H1 (cell line): Measurements from ENCODE around the gene DENND2D. TPM values are rescaled to one million over a fixed set of nuclear protein-coding genes. Genes with fewer than 3 reads are reported as not detected.

Experiments
- CTCF ChIA-PET: fragments of 300-600 bp; sonication (Branson Sonifier 250); formaldehyde crosslinking; loops from one replicate; lab custom pipeline; 2021; ENCODE audit not compliant: partially characterized antibody; lab: Charles Lee
- POLR2A ChIA-PET: fragments of 300-600 bp; sonication (Branson Sonifier 250); formaldehyde crosslinking; loops from one replicate; lab custom pipeline; 2021; ENCODE audit warnings: inconsistent platforms; ENCODE audit not compliant: partially characterized antibody; lab: Charles Lee
- DNase-seq, 2 experiments: peaks; one replicate each; pipeline versions ENCODE4 v3.0.0 to v3.0.0-alpha.2; 2010 to 2022; ENCODE audit warnings: low spot score in 2 of 2, low read depth in 1 of 2, mixed read lengths in 1 of 2
- FAIRE-seq: peaks from 2 replicates; lab custom pipeline; 2011; peaks lifted over from hg19 to GRCh38; lab: Jason Lieb, UNC
- H2AFZ ChIP-seq: 2 replicates; pipeline ENCODE4 v1.8.1; 2012; ENCODE audit warnings: low read length, inconsistent platforms
- H2AK5ac ChIP-seq: 2 replicates; pipeline ENCODE4 v1.6.1; 2013; ENCODE audit warnings: low read depth, low read length
- H2BK120ac ChIP-seq: replicated peaks from 2 replicates; pipeline ENCODE3; 2013; ENCODE audit warnings: low read depth, low read length, inconsistent platforms
- H2BK12ac ChIP-seq: 2 replicates; pipeline ENCODE4 v1.6.1; 2013; ENCODE audit warnings: low read depth, low read length
- H2BK15ac ChIP-seq: 2 replicates; pipeline ENCODE4 v1.6.1; 2013; ENCODE audit warnings: low read length
- H2BK20ac ChIP-seq: 2 replicates; pipeline ENCODE4 v1.6.1; 2013; ENCODE audit warnings: low read length
- H2BK5ac ChIP-seq: 2 replicates; pipeline ENCODE4 v1.6.1; 2013; ENCODE audit warnings: low read depth, low read length
- H3K14ac ChIP-seq: 2 replicates; pipeline ENCODE4 v1.6.1; 2013; ENCODE audit warnings: inconsistent platforms; ENCODE audit not compliant: insufficient read length
- H3K18ac ChIP-seq: 2 replicates; pipeline ENCODE4 v1.6.1; 2013; ENCODE audit warnings: low read length; ENCODE audit errors: extremely low read depth
- H3K23ac ChIP-seq: 2 replicates; pipeline ENCODE4 v1.6.1; 2013; ENCODE audit warnings: inconsistent platforms; ENCODE audit not compliant: insufficient read length
- H3K23me2 ChIP-seq: 2 replicates; pipeline ENCODE4 v1.6.1; 2013; ENCODE audit warnings: low read depth, low read length
- H3K27ac ChIP-seq: 2 replicates; pipeline ENCODE4 v1.6.1; 2011; ENCODE audit warnings: low read depth, low read length, inconsistent platforms
- H3K27me3 ChIP-seq, 4 experiments: replicated peaks in 1 of 4; 1 replicate in 1 of 4; 2 replicates in 3 of 4; pipeline versions ENCODE4 v1.6.1 to v1.8.1; 2011 to 2013; ENCODE audit warnings: low read length in 3 of 4, mild to moderate bottlenecking in 3 of 4, inconsistent platforms in 2 of 4, mixed read lengths in 2 of 4, moderate library complexity in 1 of 4; ENCODE audit not compliant: control insufficient read depth in 3 of 4, insufficient read depth in 3 of 4; ENCODE audit errors: extremely low read depth in 1 of 4
- H3K36me3 ChIP-seq, 4 experiments: 2 replicates each; pipeline versions ENCODE4 v1.6.1 to v1.8.1; 2011 to 2013; ENCODE audit warnings: mild to moderate bottlenecking in 4 of 4, low read length in 3 of 4, moderate library complexity in 2 of 4, control low read depth in 1 of 4, inconsistent platforms in 1 of 4; ENCODE audit not compliant: insufficient read depth in 4 of 4, control insufficient read depth in 2 of 4
- H3K4ac ChIP-seq: replicated peaks from 2 replicates; pipeline ENCODE3; 2013; ENCODE audit warnings: low read length, low read depth, mixed read lengths, inconsistent platforms; ENCODE audit not compliant: insufficient read length
- H3K4me1 ChIP-seq, 4 experiments: replicated peaks in 1 of 4; 1 replicate in 1 of 4; 2 replicates in 3 of 4; pipeline versions ENCODE4 v1.6.1 to v1.8.1; 2011 to 2013; ENCODE audit warnings: low read length in 3 of 4, inconsistent platforms in 2 of 4, mixed read lengths in 1 of 4; ENCODE audit not compliant: insufficient read depth in 4 of 4, control insufficient read depth in 3 of 4
- H3K4me2 ChIP-seq, 2 experiments: 2 replicates each; pipeline versions ENCODE4 v1.6.1 to v1.8.1; 2011 to 2013; ENCODE audit warnings: low read depth in 2 of 2, low read length in 2 of 2, control low read depth in 1 of 2, inconsistent platforms in 1 of 2, mild to moderate bottlenecking in 1 of 2; ENCODE audit not compliant: insufficient read depth in 1 of 2
- H3K4me3 ChIP-seq, 4 experiments: fragments of 200-600, 300-600 bp in 1 of 4; sonication (generic), shearing (Covaris generic), sonication (Bioruptor Twin) in 1 of 4; 2 replicates each; pipeline versions ENCODE4 v1.5.1 to v1.8.1; 2011 to 2016; ENCODE audit warnings: low read length in 4 of 4, low read depth in 3 of 4, control low read depth in 2 of 4, inconsistent platforms in 2 of 4, mild to moderate bottlenecking in 2 of 4, mixed read lengths in 1 of 4, moderate library complexity in 1 of 4; ENCODE audit not compliant: insufficient read depth in 2 of 4; ENCODE audit errors: extremely low read depth in 1 of 4
- H3K56ac ChIP-seq: replicated peaks from 2 replicates; pipeline ENCODE3; 2013; ENCODE audit warnings: low read depth, mild to moderate bottlenecking, mixed read lengths, low read length, inconsistent platforms; ENCODE audit not compliant: insufficient read length
- H3K79me1 ChIP-seq: 2 replicates; pipeline ENCODE4 v1.6.1; 2013; ENCODE audit warnings: low read depth, low read length, control low read depth
- H3K79me2 ChIP-seq, 2 experiments: 2 replicates each; pipeline versions ENCODE4 v1.6.1 to v1.8.1; 2012 to 2013; ENCODE audit warnings: low read length in 2 of 2, mild to moderate bottlenecking in 2 of 2, inconsistent platforms in 1 of 2; ENCODE audit not compliant: insufficient read depth in 2 of 2, control insufficient read depth in 1 of 2
- H3K9ac ChIP-seq, 4 experiments: replicated peaks in 1 of 4; 1 replicate in 1 of 4; 2 replicates in 3 of 4; pipeline versions ENCODE4 v1.6.1 to v1.8.1; 2011 to 2013; ENCODE audit warnings: low read depth in 3 of 4, low read length in 3 of 4, control low read depth in 2 of 4, mild to moderate bottlenecking in 2 of 4, moderate library complexity in 2 of 4, inconsistent platforms in 1 of 4; ENCODE audit errors: extremely low read depth in 1 of 4
- H3K9me3 ChIP-seq, 2 experiments: 2 replicates each; pipeline versions ENCODE4 v1.6.1 to v1.8.1; 2012 to 2013; ENCODE audit warnings: mild to moderate bottlenecking in 2 of 2, moderate library complexity in 2 of 2, control low read depth in 1 of 2, inconsistent platforms in 1 of 2, low read depth in 1 of 2, low read length in 1 of 2, mixed read lengths in 1 of 2; ENCODE audit not compliant: insufficient read depth in 2 of 2
- H4K20me1 ChIP-seq, 2 experiments: replicated peaks in 1 of 2; 2 replicates each; pipeline versions ENCODE3 to v1.8.1; 2011 to 2013; ENCODE audit warnings: inconsistent platforms in 2 of 2, low read length in 2 of 2, mild to moderate bottlenecking in 1 of 2; ENCODE audit not compliant: insufficient read depth in 2 of 2, control insufficient read depth in 1 of 2
- H4K5ac ChIP-seq: 2 replicates; pipeline ENCODE4 v1.6.1; 2013; ENCODE audit warnings: low read length, low read depth, mixed read lengths, inconsistent platforms; ENCODE audit not compliant: insufficient read length
- H4K8ac ChIP-seq: 2 replicates; pipeline ENCODE4 v1.8.0; 2013; ENCODE audit warnings: mild to moderate bottlenecking, moderate library complexity, low read length, inconsistent platforms; ENCODE audit not compliant: insufficient read depth; ENCODE audit errors: extremely low read depth
- H4K91ac ChIP-seq: replicated peaks from 2 replicates; pipeline ENCODE3; 2013; ENCODE audit warnings: low read length, mixed read lengths, inconsistent platforms; ENCODE audit not compliant: insufficient read length
- BACH1 ChIP-seq: IDR thresholded peaks from 2 replicates; pipeline ENCODE4 v1.6.1; 2012; ENCODE audit warnings: low read length, improper control_type of control experiment
- BCL11A ChIP-seq, 2 experiments: IDR thresholded peaks; one replicate each; pipeline ENCODE4 v1.6.1; 2011; ENCODE audit warnings: low read depth in 2 of 2, low read length in 2 of 2, mild to moderate bottlenecking in 2 of 2
- JUND ChIP-seq: IDR thresholded peaks from 2 replicates; pipeline ENCODE4 v1.6.1; 2011; ENCODE audit warnings: mild to moderate bottlenecking, improper control_type of control experiment, low read length
- MAFK ChIP-seq: IDR thresholded peaks from 2 replicates; pipeline ENCODE4 v1.6.1; 2012; ENCODE audit warnings: low read depth, mild to moderate bottlenecking, improper control_type of control experiment, low read length
- SUZ12 ChIP-seq: fragments of 200-600 bp; sonication (generic); IDR thresholded peaks from 2 replicates; pipeline ENCODE4 v1.6.1; 2012; ENCODE audit warnings: mild to moderate bottlenecking, inconsistent platforms, low read length, moderate library complexity, mixed read lengths
- TAF7 ChIP-seq: optimal IDR thresholded peaks from 2 replicates; pipeline ENCODE3; 2011; ENCODE audit warnings: low read depth, mild to moderate bottlenecking, inconsistent platforms, low read length, moderate library complexity, borderline replicate concordance
- ZNF274 ChIP-seq: IDR thresholded peaks from 2 replicates; pipeline ENCODE4 v1.7.0; 2012; ENCODE audit warnings: low read length, borderline replicate concordance; ENCODE audit errors: extremely low read depth
- WGBS, 2 experiments: shearing (Covaris generic) in 1 of 2; methylation state at CpG; one replicate each; pipeline versions ENCODE4 v1.1.6 to v1.1.7; 2013 to 2015; ENCODE audit warnings: low lambda C conversion rate in 2 of 2, mixed read lengths in 2 of 2, inconsistent platforms in 1 of 2, low coverage in 1 of 2, missing lambda C conversion rate in 1 of 2; ENCODE audit not compliant: insufficient replicate concordance in 2 of 2, insufficient coverage in 1 of 2, insufficient read length in 1 of 2; ENCODE audit errors: extremely low coverage in 1 of 2, missing lambda C conversion rate in 1 of 2; 5-methylcytosine and 5-hydroxymethylcytosine counted together
- polyA plus RNA-seq, 7 experiments: library from polyadenylated mRNA; depleted of rRNA in 3 of 7; stranded (reverse) in 5 of 7; unstranded in 2 of 7; fragments of >200 nt in 5 of 7; fragments of 200-250 nt in 2 of 7; gene quantifications; 1 replicate in 5 of 7; 2 replicates in 1 of 7; 4 replicates in 1 of 7; pipeline versions ENCODE4 v1.2.1 to v1.2.3, GENCODE V29; 2011 to 2013; ENCODE audit warnings: missing spikeins in 2 of 7, mixed read lengths in 2 of 7
- total RNA-seq: library from RNA; stranded (reverse); fragmentation: NEBNext Ultra II Directional; extraction: Animal tissue kit (Norgen Biotek cat#: 25700); gene quantifications from 2 replicates; pipeline ENCODE4 v1.2.1, GENCODE V29; 2021
- TF ChIP-seq, protein P1 (sequence below): IDR thresholded peaks from 2 replicates; pipeline ENCODE4 v1.6.1; 2011; ENCODE audit warnings: low read depth, mild to moderate bottlenecking, low read length; ENCODE audit not compliant: insufficient read depth
- TF ChIP-seq, protein P2 (sequence below): IDR thresholded peaks from 2 replicates; pipeline ENCODE4 v1.6.1; 2012; ENCODE audit warnings: inconsistent platforms

The DENND2D gene
- total and polyA plus RNA-seq, 2 of the 8 experiments (the other 6 are each of a cell fraction or from before 2014, with no cell fraction given), result 0.58 to 1.6 TPM

DNA sequence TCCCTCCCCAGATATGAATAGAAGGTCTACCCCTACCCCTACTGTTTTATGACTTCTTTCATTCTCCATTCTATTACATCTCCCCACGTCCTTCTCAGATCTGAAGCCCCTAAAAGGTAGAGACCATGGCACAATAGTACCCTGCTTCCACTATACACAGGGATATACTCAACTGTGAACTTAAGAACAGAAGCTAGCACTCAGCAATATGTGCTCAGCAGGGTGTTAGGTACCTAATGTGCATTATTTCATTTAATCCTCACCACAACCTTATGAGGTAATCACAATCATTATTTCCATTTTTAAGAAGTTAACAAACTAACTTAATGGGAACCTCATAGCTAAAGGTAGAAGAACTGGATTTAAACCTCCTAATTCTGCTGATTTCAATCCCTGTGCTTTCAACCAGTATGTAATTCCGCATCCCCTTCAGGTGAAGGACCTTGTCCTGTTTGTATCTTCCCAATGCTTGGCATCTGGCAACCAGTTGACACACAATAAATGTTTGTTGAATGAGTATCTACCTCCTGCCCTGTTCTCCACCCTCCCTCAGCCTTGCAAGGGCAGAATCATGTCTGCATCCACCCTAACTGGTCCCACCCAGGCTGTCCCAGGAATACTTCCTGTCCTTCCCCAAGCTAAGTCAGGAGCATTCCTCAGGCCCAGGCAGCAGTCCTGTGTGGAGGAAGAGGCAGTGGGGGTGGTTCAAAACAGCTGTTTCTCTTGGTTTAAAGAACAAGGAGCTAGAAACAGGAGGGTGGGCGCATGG is 6.5 kb downstream of the DENND2D start:
- no peak overlapping the region for H3K4ac ChIP-seq
- H3K9ac ChIP-seq, result no peak overlapping the region
- H2AFZ ChIP-seq, result no peak overlapping the region
- H2BK5ac ChIP-seq, result no peak overlapping the region
- H3K36me3 ChIP-seq, result no peaks in the 10 kb centered on the region; a peak in 1 of 8 replicates
- DNase-seq (no peak), FAIRE-seq (no peak)
- H2BK12ac ChIP-seq, result no peak overlapping the region
- no peak overlapping the region for H4K91ac ChIP-seq
- POLR2A ChIA-PET, result no interaction called here
- H2AK5ac ChIP-seq, result no peak overlapping the region
- no peaks in the 10 kb centered on the region for H4K20me1 ChIP-seq
- H3K4me2 ChIP-seq, result no peak overlapping the region
- no peaks in the 10 kb centered on the region for H3K27me3 ChIP-seq
- WGBS, 2 experiments, result 89% methylated on average over 3 of the region's 3 CpGs; no CpG with 5 or more reads in 1 of the 2 experiments
- H3K56ac ChIP-seq, result no peak overlapping the region
- no peak overlapping the region for H3K14ac ChIP-seq
- no peak overlapping the region for H2BK120ac ChIP-seq
- H4K8ac ChIP-seq, result no peak overlapping the region
- H2BK20ac ChIP-seq, result no peak overlapping the region
- H3K23ac ChIP-seq, result no peak overlapping the region
- H3K27ac ChIP-seq, result no peak overlapping the region
- H4K5ac ChIP-seq, result no peak overlapping the region
- no peaks in the 10 kb centered on the region for H3K23me2 ChIP-seq
- no peak overlapping the region for H3K18ac ChIP-seq
- CTCF ChIA-PET, result interaction anchor here (1.0 to 6.4 kb wide), 3 partner anchors 25 to 206 kb away, joined by 3 to 50 read pairs (median 3); no protein-coding TSS in a partner anchor
- no peaks in the 10 kb centered on the region for H3K4me1 ChIP-seq
- no peak overlapping the region for H3K4me3 ChIP-seq
- no peaks in the 10 kb centered on the region for H3K9me3 ChIP-seq
- TF ChIP-seq, protein P1, sequence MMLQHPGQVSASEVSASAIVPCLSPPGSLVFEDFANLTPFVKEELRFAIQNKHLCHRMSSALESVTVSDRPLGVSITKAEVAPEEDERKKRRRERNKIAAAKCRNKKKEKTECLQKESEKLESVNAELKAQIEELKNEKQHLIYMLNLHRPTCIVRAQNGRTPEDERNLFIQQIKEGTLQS, result no peak
- TF ChIP-seq BCL11A (IDR thresholded peaks at IDR 0.05; ENCODE audit: low read depth in 2 of 2, low read length in 2 of 2), result no peak
- no peak for TF ChIP-seq TAF7
- TF ChIP-seq SUZ12, result no peak
- no peak for TF ChIP-seq BACH1
- no peak for TF ChIP-seq MAFK
- TF ChIP-seq JUND, result no peak
- TF ChIP-seq, protein P2, sequence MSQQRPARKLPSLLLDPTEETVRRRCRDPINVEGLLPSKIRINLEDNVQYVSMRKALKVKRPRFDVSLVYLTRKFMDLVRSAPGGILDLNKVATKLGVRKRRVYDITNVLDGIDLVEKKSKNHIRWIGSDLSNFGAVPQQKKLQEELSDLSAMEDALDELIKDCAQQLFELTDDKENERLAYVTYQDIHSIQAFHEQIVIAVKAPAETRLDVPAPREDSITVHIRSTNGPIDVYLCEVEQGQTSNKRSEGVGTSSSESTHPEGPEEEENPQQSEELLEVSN, result no peak
- no peak for TF ChIP-seq ZNF274
- H3K79me1 ChIP-seq, result no peaks in the 10 kb centered on the region
- H3K79me2 ChIP-seq, result no peaks in the 10 kb centered on the region
- no peak overlapping the region for H2BK15ac ChIP-seq
